DND-41 (cell line): ENCODE measurements around the gene PANK4.

ENCODE experiments used
- CTCF ChIP-seq: IDR thresholded peaks from 2 replicates; pipeline ENCODE4 v1.5.1; 2012; ENCODE audit warnings: borderline replicate concordance, low read length, moderate library complexity, mild to moderate bottlenecking; ENCODE audit not compliant: poor library complexity, severe bottlenecking; ENCODE audit errors: extremely low read depth
- EZH2 ChIP-seq: IDR thresholded peaks from 3 replicates; pipeline ENCODE4 v1.6.1; 2012; ENCODE audit warnings: borderline replicate concordance, low read depth, mild to moderate bottlenecking, moderate library complexity, low read length, inconsistent platforms; ENCODE audit not compliant: severe bottlenecking

GRCh38 chr1:2518528-2518927, 7.9 kb downstream of the PANK4 start:
- TF ChIP-seq EZH2 (no peak), CTCF (no peak)
